ENCODE data around the gene CEP76.

GRCh38 chr18:12749121-12749520 is 46.6 kb upstream of the CEP76 start:
- TF ChIP-seq POLR2AphosphoS5 (IDR thresholded peaks at IDR 0.05; ENCODE audit: insufficient read depth, low read depth, low read length) = no peak
- TF ChIP-seq MYC (IDR thresholded peaks at IDR 0.05; ENCODE audit: low read depth, low read length) = no peak
- no peak for TF ChIP-seq FOS (IDR thresholded peaks at IDR 0.05; ENCODE audit: borderline replicate concordance, insufficient read depth, low read length)
- no peak for TF ChIP-seq CTCF (IDR thresholded peaks at IDR 0.05; ENCODE audit: extremely low read depth in 1 of 2, insufficient read depth in 1 of 2, low read depth in 1 of 2, low read length in 2 of 2)
- TF ChIP-seq JUN (IDR thresholded peaks at IDR 0.05; ENCODE audit: borderline replicate concordance, insufficient read depth, insufficient read length, low read depth) = no peak
- TF ChIP-seq POLR2A (IDR thresholded peaks at IDR 0.05; ENCODE audit: low read depth, low read length) = no peak
- no peak for TF ChIP-seq EZH2 (IDR thresholded peaks at IDR 0.05; ENCODE audit: borderline replicate concordance, low read depth, low read length, severe bottlenecking)
- no peak for TF ChIP-seq MAX (IDR thresholded peaks at IDR 0.05; ENCODE audit: insufficient read depth, insufficient read length)

Measured in endothelial cell of umbilical vein (primary cell).